Adipocyte (in vitro differentiated cells): ENCODE results near the gene MAFG.

Experiments
- DNase-seq: peaks from one replicate; pipeline ENCODE4 v3.0.0-alpha.2; 2015; ENCODE audit warnings: low read depth
- H3K27me3 ChIP-seq: replicated peaks from 2 replicates; pipeline ENCODE4 v1.7.0; 2013; ENCODE audit warnings: mild to moderate bottlenecking, low read length, moderate library complexity; ENCODE audit not compliant: control insufficient read depth, insufficient read depth
- H3K36me3 ChIP-seq: 2 replicates; pipeline ENCODE4 v1.7.0; 2013; ENCODE audit warnings: low read length, mild to moderate bottlenecking, moderate library complexity; ENCODE audit not compliant: control insufficient read depth, insufficient read depth, severe bottlenecking
- H3K4me1 ChIP-seq: 2 replicates; pipeline ENCODE4 v1.7.0; 2013; ENCODE audit warnings: mild to moderate bottlenecking, low read length, moderate library complexity; ENCODE audit not compliant: control insufficient read depth, insufficient read depth
- H3K4me3 ChIP-seq: 2 replicates; pipeline ENCODE4 v1.7.0; 2013; ENCODE audit warnings: mild to moderate bottlenecking, low read length, moderate library complexity
- H3K9ac ChIP-seq: 2 replicates; pipeline ENCODE4 v1.7.0; 2013; ENCODE audit warnings: mild to moderate bottlenecking, low read length, moderate library complexity
- H3K9me3 ChIP-seq: 2 replicates; pipeline ENCODE4 v1.7.0; 2013; ENCODE audit warnings: mild to moderate bottlenecking, low read length, moderate library complexity; ENCODE audit not compliant: control insufficient read depth

MAFG gene

DNA sequence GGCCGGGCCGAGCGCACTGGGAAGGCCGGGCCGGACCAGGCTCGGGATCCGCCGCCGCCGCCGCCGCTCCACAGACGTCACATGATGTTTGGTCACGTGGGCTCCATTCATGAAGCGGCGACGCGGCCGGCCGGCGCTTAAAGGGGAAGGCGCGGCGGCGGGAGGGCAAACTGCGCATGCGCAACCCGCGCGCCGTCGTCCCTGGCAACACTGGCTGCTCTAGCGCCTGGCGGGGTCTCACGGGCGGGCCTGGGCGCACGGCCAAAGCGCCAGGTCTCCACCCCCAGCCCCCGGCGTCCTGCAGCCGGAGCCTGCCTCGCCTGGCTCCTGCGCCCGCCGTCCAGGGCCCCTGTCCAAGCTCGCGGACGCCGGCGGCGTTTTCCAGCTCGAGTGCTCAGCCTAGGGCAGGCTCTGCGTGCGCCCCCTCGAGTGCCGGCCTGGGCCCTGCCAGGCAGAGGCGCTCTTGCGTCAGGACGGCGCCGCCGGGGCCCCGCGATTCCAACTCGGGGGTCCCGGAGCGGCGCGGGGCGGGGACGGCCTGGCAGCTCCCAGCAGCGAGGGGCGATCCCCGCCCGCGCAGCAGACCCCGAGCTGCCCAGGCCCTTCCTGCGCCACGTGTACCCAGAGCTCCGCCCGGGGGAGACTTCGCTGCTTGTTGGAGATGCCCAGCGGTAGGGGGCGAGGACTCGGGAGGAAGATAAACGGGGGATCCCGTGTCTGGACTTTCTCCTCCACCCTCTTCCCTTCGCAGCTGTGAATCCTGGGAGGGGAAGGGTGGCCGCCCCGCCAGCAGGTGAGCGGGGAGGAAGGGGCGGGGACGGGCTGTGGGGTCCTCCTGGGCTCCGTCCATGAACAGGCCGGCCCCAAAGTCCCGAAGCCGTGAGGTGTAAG lies at the start of gene MAFG:
Gene MAFG, minus strand, starts transcription at position 83 of the 891 bp plus-strand sequence. CDS start 4,550 bp downstream, outside the sequence.
- DNase-seq: peak; percentile 98
- no peaks in the 10 kb centered on the region for H3K36me3 ChIP-seq
- peaks cover 27% of the 10 kb centered on the region for H3K4me1 ChIP-seq
- no peaks in the 10 kb centered on the region for H3K9me3 ChIP-seq
- peak within 1 kb of the TSS; percentile 85 for H3K4me3 ChIP-seq
- peak within 1 kb of the TSS; percentile 87 for H3K9ac ChIP-seq
- no peaks in the 10 kb centered on the region for H3K27me3 ChIP-seq

DNA sequence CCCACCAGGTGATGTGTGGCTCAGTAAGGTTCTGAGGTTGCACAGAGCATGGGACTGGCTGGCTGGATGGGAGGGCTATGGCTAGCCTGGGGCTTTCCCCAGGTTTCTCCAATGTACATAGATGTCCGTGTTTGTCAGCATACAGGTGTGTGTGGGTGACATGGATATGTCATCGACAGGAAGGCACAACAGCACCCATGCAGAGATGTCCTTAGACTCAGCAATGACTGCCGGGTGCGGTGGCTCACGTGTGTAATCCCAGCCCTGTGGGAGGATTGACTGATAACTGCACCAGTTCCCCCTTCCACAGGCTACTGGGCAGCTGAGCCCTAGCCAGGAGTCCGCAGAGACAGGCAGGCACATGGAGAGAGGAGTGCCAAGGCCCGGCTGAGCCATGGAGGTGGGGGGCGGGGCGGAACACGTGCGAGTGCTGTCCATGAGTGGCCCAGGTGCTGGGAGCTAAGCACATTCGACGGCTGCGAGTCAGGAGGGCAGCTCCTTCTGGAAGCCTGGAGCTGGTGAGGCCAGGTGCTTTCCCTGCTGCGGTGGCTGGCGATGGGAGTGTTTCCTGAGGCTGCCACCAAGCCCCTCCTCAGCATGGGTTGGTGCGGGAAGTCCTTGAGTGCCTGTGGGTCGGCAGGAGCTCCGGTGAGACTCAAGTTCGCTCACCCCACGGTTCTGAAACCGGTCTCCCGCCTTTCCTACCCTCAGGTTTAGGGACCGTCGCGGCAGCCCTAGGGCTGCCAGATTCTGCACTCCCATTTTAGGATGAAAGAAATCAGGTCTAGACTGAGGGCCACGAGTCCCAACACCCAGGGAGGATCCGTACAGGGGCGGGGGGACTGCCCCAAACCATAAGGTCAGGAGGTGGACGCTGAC lies 49.0 kb upstream of the MAFG start:
- H3K4me1 ChIP-seq: peaks cover 12% of the 10 kb centered on the region
- H3K9ac ChIP-seq: peak overlapping the region; percentile 90
- H3K27me3 ChIP-seq: no peaks in the 10 kb centered on the region
- peak overlapping the region; percentile 90 for H3K4me3 ChIP-seq
- no peak for DNase-seq
- peaks cover 11% of the 10 kb centered on the region for H3K9me3 ChIP-seq
- peaks cover 8% of the 10 kb centered on the region for H3K36me3 ChIP-seq

DNA sequence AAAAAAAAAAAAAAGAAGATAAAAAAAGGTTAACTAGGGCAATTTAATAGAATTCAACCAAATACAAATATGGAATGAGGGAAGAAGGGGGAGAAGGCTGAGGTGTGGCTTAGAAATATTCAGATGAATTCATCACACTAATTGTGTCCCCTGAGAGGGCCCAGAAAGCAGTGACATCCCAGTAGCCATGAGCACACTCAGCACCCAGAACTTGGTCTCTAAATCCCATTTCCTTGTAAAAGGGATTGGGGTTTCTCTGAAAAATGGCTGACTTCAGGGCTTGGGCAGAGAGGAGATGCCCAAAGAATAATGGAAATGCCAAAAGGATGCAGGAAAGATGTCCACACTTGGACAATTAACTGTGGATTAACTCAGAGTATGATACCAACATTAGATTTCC lies 45.9 kb upstream of the MAFG start:
- Histone ChIP-seq H3K36me3 (no peaks in the 10 kb centered on the region), H3K27me3 (peaks cover 13% of the 10 kb centered on the region), H3K9ac (no peak overlapping the region), H3K4me1 (peaks cover 7% of the 10 kb centered on the region), H3K9me3 (peaks cover 11% of the 10 kb centered on the region), H3K4me3 (no peak overlapping the region)
- DNase-seq: no peak

- no peaks in the 10 kb centered on the region for H3K36me3 ChIP-seq
- H3K4me1 ChIP-seq: no peaks in the 10 kb centered on the region
- no peak overlapping the region for H3K4me3 ChIP-seq
- H3K27me3 ChIP-seq: peaks cover 17% of the 10 kb centered on the region
- H3K9me3 ChIP-seq: peaks cover 9% of the 10 kb centered on the region
- no peak for DNase-seq
- no peak overlapping the region for H3K9ac ChIP-seq
These were observed 41.6 kb upstream of the MAFG start for GRCh38 chr17:81968850-81969812.

DNA sequence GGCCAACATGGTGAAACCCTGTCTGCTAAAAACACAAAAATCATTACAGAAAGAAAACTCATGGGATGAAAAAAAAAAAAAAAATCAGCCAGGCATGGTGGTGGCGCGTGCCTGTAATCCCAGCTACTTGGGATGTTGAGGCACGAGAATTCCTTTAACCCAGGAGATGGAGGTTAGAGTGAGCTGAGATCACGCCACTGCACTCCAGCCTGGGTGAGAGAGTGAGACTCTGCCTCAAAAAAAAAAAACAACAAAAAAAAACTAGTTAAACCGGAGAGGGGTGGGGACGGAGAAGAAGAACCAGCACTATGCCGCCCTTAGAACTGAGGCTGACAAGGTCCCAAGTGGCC lies 40.8 kb upstream of the MAFG start:
- no peak for DNase-seq
- Histone ChIP-seq H3K4me3 (no peak overlapping the region), H3K27me3 (peaks cover 20% of the 10 kb centered on the region)

DNA sequence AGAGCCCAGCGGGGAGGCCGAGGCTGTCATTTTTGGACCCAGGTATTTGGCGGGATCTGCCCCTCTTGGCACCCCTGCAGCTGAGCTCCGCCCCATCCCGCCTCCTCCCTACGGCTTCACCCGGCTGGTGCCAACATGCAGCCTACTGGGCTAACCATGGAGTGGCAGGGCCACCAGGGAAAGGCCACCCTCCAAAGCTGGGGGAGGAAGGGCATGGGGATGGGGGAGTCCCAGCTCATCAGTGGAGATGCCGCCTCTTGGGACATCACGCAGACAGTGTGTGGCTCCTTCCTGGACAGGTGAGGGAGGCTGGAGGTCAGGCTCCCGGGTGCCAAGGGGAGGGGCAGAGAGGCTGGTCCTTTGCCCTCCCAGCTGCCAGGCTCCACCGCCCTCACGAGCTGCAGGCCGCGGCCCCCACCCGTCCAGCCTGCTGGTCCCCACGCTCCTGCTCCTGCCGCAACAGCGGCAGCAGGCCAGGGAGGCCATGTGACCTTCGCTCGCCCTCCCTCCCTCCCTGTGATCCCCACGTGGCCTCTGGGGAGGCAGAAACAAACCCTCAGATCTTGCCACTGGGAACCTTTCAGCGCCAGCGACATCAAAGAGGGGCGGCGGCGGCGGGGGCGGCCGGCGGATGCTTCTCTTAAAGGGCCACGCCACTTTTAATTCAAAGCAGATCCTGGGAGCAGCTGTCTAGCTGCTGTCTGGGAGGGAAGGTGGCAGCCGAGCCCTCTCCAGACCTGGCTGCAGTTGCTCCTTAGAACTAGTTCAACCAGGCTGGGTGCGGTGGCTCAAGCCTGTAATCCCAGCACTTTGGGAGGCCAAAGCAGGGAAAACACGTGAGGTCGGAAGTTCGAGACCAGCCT lies 40.2 kb upstream of the MAFG start:
- DNase-seq: peak; percentile 50
- no peak overlapping the region for H3K9ac ChIP-seq
- H3K4me3 ChIP-seq: no peak overlapping the region
- H3K4me1 ChIP-seq: no peaks in the 10 kb centered on the region
- no peaks in the 10 kb centered on the region for H3K9me3 ChIP-seq
- H3K27me3 ChIP-seq: peaks cover 20% of the 10 kb centered on the region
- H3K36me3 ChIP-seq: no peaks in the 10 kb centered on the region

More for the DNA sequence above, 40.8 kb upstream of the MAFG start:
- H3K9me3 ChIP-seq: peaks cover 1% of the 10 kb centered on the region
- H3K4me1 ChIP-seq: no peaks in the 10 kb centered on the region
- H3K9ac ChIP-seq: no peak overlapping the region
- no peaks in the 10 kb centered on the region for H3K36me3 ChIP-seq

GRCh38 chr17:81967244-81967532 lies 39.7 kb upstream of the MAFG start:
- Histone ChIP-seq H3K27me3 (peaks cover 20% of the 10 kb centered on the region), H3K4me3 (no peak overlapping the region), H3K9me3 (no peaks in the 10 kb centered on the region), H3K36me3 (no peaks in the 10 kb centered on the region), H3K4me1 (no peaks in the 10 kb centered on the region), H3K9ac (no peak overlapping the region)
- no peak for DNase-seq

DNA sequence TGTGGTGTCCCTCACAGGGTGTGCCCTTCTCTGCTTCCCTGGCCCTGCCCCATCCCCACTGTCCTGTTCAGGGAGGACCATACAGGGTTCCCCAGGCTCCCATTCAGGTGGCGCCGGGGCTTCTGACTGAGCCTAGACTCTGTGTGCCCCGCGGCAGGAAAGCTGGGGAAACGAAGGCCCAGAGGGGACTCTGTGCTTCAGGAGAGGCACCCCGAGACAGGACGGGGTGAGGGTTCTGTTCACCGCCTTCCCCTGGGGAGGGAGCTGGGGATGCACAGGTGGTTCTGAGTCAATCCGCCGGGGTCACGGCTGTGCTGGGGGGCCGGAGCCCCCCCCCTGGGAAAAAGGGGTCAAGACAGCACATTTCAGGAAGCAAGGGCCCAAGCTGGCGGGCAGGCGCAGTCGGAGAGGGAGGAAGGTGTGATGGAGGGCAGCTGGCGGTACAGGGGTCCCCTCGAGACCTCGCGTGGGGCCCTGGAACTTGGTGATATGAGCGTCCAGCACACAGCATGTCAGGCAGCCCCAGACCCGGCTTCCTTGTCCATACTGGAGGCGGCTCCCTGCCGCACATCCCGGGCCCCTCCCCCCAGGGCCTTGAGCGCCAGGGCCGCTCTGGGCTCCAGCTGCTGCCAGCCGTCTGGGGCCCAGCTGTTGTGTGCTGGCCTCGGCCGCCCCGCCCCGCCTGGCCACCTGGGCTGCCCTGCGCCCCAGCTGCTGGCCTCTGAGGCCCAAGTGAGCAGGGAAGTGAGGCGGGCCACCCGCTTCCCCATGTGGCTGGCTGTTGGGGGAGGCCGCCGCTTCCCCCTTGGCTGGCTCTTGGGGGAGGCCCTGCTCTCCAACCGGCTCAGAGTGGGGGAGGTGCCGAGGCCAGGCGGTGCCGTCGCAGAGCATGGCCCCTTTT lies 39.1 kb upstream of the MAFG start:
- Histone ChIP-seq H3K4me1 (no peaks in the 10 kb centered on the region), H3K9me3 (no peaks in the 10 kb centered on the region), H3K36me3 (no peaks in the 10 kb centered on the region), H3K9ac (no peak overlapping the region), H3K4me3 (no peak overlapping the region), H3K27me3 (peaks cover 20% of the 10 kb centered on the region)
- DNase-seq: no peak

DNA sequence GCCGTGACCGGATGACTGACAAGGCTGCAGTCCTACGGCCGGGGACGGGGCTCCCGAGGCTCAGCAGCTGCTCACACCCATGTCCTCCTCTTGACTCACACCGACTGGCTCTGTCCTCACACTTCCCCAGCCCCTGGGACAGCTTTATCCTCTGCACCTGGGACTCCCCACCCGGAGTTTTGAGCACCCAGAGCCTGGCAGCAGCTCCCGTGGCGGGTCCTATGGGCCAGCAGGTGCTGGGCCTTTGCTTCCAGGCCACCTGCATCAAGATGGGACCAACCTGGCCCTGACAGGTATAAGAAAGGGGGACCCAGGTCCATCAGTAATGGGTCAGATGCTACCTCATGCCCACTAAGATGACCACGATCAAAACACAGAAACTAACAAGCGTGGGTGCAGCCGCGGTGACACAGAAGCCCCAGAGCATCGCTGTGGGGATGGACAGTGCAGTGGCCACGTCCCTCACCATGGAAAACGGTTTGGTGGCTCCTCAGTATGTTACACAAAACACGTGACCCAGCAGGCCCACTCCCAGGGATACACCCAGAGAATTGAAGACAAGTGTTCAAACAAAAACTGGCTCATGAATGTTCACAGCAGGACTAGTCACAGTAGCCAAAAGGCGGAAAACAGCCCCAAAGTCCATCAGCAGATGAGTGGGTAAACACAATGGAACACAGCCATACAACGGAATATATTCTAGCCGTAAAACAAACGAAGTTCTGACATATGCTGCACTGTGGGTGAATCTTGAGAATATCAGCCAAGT lies 36.7 kb upstream of the MAFG start:
- DNase-seq: no peak
- Histone ChIP-seq H3K27me3 (peaks cover 15% of the 10 kb centered on the region), H3K4me3 (no peak overlapping the region)

More for the DNA sequence above, 36.7 kb upstream of the MAFG start:
- Histone ChIP-seq H3K36me3 (no peaks in the 10 kb centered on the region), H3K9me3 (no peaks in the 10 kb centered on the region), H3K4me1 (no peaks in the 10 kb centered on the region), H3K9ac (no peak overlapping the region)
